Measurements from ENCODE around the gene ZNF592. TPM values are rescaled to one million over a fixed set of nuclear protein-coding genes. Genes with fewer than 3 reads are reported as not detected.

The ZNF592 gene
- total and polyA plus RNA-seq, 9 donors = 9.0 to 23.1 (median 20.3) TPM

DNA sequence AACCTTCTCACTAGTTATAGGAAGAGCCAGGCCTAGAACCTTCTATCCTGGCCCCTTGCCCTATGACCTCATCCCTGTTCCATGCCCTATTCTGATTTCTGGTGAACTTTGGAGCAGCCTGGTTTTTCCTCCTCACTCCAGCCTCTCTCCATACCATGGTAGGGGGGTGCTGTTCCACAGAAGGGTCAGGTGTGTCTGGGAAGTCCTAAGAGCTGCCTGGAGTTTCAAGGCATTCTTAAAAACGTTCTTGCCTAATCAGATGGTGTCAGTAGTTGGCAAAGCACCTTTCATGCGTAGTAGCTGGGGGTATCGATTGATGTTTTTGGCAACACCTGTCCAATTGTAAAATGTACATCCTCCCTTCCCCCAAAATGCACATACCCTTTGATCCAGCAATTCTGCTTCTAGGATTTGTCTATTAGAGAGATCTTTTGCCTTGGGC lies 52.0 kb downstream of the ZNF592 start:
- Histone ChIP-seq H3K27me3 (ENCODE audit: control insufficient read depth, insufficient read depth, low read length) (no peaks in the 10 kb centered on the region), H3K36me3 (ENCODE audit: control insufficient read depth, insufficient read depth, low read length) (peaks cover 79% of the 10 kb centered on the region)

DNA sequence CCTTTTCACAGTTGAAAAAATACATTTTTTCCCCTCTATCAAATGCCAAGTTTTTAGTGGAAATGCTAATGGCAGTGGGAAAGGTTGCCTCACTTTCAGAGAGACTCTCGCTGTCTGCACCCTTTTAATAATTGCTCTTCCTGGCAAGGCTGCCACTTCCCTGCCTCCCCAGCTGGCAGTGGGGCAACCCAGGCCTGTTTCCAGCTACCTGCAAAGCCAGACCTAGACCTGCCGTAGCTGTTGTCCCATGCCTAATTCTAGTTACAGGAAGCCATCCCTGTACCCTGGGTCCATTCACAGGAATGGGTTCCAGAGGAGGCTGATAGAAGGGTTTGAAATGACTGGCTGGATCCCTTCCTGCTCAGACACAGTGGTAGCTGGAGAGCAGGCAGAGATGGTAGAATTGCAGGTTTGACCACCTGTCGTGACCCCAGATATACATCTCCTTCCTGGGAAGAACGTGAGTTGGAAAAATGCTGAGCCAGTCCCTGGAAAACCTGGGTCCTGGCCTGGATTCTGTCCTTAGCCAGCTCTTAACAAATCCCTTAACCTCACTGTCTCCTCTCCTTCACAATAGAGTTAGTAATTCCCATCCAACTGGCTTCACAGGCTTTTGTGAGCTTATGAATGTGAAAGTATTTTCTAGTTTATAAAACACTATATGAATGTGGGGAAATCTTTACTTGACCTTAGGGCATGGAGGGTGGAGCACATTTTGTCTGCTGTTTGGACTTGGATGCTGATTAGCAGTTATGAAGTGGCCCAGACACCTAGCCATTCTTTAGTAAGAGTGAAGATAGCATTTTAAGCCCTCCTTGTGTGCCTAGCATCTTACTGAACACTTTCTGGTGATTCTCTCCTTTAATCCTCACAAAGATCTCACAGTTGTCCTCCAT lies 55.9 kb downstream of the ZNF592 start:
- H3K9me3 ChIP-seq (replicated peaks; ENCODE audit: control insufficient read depth, low read depth, low read length) = no peaks in the 10 kb centered on the region
- H3K4me1 ChIP-seq (ENCODE audit: control insufficient read depth, insufficient read depth, low read length) = no peaks in the 10 kb centered on the region
- H3K36me3 ChIP-seq (ENCODE audit: control insufficient read depth, insufficient read depth, low read length) = peaks cover 59% of the 10 kb centered on the region
- no peak overlapping the region for H3K27ac ChIP-seq (ENCODE audit: low read length)
- no peak overlapping the region for H3K4me3 ChIP-seq (ENCODE audit: low read length)
- WGBS (ENCODE audit: insufficient coverage) = 67% methylated on average over 1 of the region's 4 CpGs
- no peak for DNase-seq
- H3K27me3 ChIP-seq (ENCODE audit: control insufficient read depth, insufficient read depth, low read length) = no peaks in the 10 kb centered on the region

More for the DNA sequence above, 52.0 kb downstream of the ZNF592 start:
- no CpG with 5 or more reads among the region's 3 CpGs for WGBS (ENCODE audit: insufficient coverage)
- H3K4me1 ChIP-seq (ENCODE audit: control insufficient read depth, insufficient read depth, low read length) = no peaks in the 10 kb centered on the region
- H3K4me3 ChIP-seq (ENCODE audit: low read length) = no peak overlapping the region
- no peaks in the 10 kb centered on the region for H3K9me3 ChIP-seq (replicated peaks; ENCODE audit: control insufficient read depth, low read depth, low read length)
- no peak for DNase-seq
- no peak overlapping the region for H3K27ac ChIP-seq (ENCODE audit: low read length)

DNA sequence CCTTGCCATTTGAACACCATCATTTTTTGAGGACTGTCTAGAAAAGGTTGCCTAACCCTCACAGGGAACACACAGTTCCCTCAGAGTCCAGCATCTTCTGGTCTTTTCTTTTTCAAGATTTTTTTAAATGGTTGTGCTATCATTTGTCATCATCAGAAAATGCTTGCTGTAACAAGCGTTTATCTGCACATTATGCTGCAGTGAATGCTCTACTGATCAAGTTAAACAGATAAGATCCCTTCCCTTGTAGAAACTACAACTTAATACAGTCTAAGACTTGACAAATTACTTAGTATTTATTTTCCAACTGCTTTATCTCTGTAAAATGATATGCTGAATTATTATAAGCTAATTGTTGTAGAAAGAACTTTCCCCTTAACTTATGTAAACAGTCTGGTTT lies 56.8 kb downstream of the ZNF592 start:
- Histone ChIP-seq H3K27ac (ENCODE audit: low read length) (no peak overlapping the region), H3K9me3 (replicated peaks; ENCODE audit: control insufficient read depth, low read depth, low read length) (no peaks in the 10 kb centered on the region), H3K4me1 (ENCODE audit: control insufficient read depth, insufficient read depth, low read length) (peaks cover 7% of the 10 kb centered on the region), H3K27me3 (ENCODE audit: control insufficient read depth, insufficient read depth, low read length) (no peaks in the 10 kb centered on the region), H3K36me3 (ENCODE audit: control insufficient read depth, insufficient read depth, low read length) (peaks cover 49% of the 10 kb centered on the region), H3K4me3 (ENCODE audit: low read length) (no peak overlapping the region)
- WGBS (ENCODE audit: insufficient coverage) = no CpG with 5 or more reads among the region's 1 CpG
- DNase-seq = no peak

DNA sequence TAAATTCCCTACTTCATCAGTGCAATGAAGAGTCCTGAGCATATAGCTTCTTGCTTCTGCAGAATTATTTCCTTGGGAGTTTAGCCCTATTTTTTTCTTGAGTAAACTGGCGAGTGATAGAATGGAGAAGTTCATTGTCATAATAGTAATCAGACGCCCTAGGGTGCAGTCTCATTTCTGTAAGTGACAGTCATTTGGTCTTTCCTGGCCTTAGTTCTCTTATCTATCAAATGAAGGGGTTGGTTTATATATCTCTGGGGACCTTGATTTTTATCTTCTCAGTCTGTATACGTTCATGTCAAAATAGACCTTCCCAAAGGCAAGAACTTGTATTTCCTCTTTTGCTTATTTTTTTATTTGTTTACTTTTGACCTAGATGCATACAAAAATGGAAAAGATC lies 58.8 kb downstream of the ZNF592 start:
- no peaks in the 10 kb centered on the region for H3K9me3 ChIP-seq (replicated peaks; ENCODE audit: control insufficient read depth, low read depth, low read length)
- peaks cover 36% of the 10 kb centered on the region for H3K36me3 ChIP-seq (ENCODE audit: control insufficient read depth, insufficient read depth, low read length)
- WGBS (ENCODE audit: insufficient coverage) = no CpG with 5 or more reads among the region's 3 CpGs
- H3K27ac ChIP-seq (ENCODE audit: low read length) = no peak overlapping the region
- peaks cover 17% of the 10 kb centered on the region for H3K4me1 ChIP-seq (ENCODE audit: control insufficient read depth, insufficient read depth, low read length)
- no peak for DNase-seq
- no peaks in the 10 kb centered on the region for H3K27me3 ChIP-seq (ENCODE audit: control insufficient read depth, insufficient read depth, low read length)
- no peak overlapping the region for H3K4me3 ChIP-seq (ENCODE audit: low read length)

DNA sequence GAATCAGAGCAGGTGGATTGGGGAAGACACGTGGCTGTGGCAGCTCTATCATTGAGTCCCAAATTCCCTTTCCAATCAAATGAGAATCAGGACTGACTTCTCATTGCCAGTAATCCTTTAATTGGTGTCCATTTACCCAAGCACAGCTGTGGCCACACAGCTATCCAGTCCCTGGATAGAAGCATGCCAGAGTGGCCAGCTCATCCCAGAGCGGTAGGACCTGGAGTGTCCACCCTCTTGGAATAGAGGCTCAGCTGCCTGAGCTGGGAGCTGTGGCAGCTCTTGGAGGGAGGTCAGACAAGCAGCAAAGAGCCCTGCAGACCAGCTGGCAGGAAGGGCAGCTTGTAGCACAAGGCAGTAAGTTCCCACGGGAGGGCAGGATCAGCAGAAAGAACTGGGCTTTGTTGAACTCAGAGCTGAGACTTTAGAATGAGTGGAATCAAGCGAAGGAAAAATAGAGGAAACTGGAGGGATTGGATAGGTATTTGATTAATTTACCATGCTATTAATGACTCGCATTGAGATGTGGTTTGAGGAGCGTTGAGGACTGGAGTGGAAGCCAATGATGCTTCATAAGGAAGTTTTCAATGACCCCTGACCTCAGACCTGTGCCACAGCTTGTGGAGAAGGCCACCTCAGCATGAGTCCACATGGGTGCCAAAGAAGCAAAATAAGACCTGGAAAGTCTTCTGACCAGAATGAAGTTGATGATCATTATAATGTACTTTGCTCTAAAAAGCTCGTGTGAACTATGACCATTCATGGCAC lies 61.9 kb downstream of the ZNF592 start:
- Histone ChIP-seq H3K36me3 (ENCODE audit: control insufficient read depth, insufficient read depth, low read length) (peaks cover 8% of the 10 kb centered on the region), H3K4me3 (ENCODE audit: low read length) (no peak overlapping the region), H3K27ac (ENCODE audit: low read length) (peak overlapping the region; percentile 75), H3K27me3 (ENCODE audit: control insufficient read depth, insufficient read depth, low read length) (no peaks in the 10 kb centered on the region), H3K4me1 (ENCODE audit: control insufficient read depth, insufficient read depth, low read length) (peaks cover 17% of the 10 kb centered on the region), H3K9me3 (replicated peaks; ENCODE audit: control insufficient read depth, low read depth, low read length) (no peaks in the 10 kb centered on the region)
- WGBS (ENCODE audit: insufficient coverage) = 85% methylated on average over 7 of the region's 7 CpGs
- DNase-seq = peak; percentile 66

DNA sequence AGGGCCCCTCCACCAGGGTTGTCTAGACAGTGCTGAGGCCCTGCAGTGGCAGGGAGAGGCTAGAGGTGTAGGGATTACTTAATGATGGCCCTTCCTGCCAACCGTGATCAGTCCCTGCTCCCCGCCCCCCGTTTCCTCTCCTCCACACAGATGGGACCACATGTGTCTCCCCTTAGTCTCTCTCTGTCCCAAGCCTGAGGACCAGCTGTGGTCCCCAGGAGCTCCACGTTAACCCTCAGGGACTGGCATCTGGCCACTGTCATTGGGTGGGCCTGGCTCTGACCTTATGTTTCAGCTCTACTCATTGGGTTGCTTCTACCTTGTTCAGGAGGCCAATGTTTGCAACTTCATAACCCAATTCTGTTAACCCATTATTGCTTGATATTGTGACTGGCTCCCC lies 62.8 kb downstream of the ZNF592 start:
- 79% methylated on average over 4 of the region's 4 CpGs for WGBS (ENCODE audit: insufficient coverage)
- Histone ChIP-seq H3K27me3 (ENCODE audit: control insufficient read depth, insufficient read depth, low read length) (no peaks in the 10 kb centered on the region), H3K4me1 (ENCODE audit: control insufficient read depth, insufficient read depth, low read length) (peaks cover 17% of the 10 kb centered on the region), H3K9me3 (replicated peaks; ENCODE audit: control insufficient read depth, low read depth, low read length) (no peaks in the 10 kb centered on the region), H3K4me3 (ENCODE audit: low read length) (no peak overlapping the region), H3K27ac (ENCODE audit: low read length) (no peak overlapping the region), H3K36me3 (ENCODE audit: control insufficient read depth, insufficient read depth, low read length) (peaks cover 8% of the 10 kb centered on the region)
- no peak for DNase-seq

DNA sequence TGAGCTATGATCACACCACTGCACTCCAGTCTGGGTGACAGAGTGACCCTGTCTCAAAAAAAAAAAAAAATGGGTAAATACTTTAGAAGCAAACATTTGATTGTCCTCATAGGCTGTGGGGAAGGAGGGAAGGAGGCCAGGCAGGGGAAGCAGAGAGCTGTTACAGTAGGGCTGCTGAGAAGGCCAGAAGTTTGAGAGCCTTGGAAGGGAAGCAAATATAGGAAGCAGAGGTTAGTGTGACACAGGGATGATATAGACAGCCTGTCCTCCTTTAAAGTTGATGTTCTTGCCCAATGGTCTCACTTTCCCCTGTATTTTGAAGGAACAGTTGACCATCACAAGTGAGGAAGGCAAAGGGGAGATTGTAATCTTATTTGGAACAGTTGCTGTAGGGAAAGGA lies 63.4 kb downstream of the ZNF592 start:
- no peaks in the 10 kb centered on the region for H3K27me3 ChIP-seq (ENCODE audit: control insufficient read depth, insufficient read depth, low read length)
- peaks cover 22% of the 10 kb centered on the region for H3K4me1 ChIP-seq (ENCODE audit: control insufficient read depth, insufficient read depth, low read length)
- H3K27ac ChIP-seq (ENCODE audit: low read length) = no peak overlapping the region
- H3K36me3 ChIP-seq (ENCODE audit: control insufficient read depth, insufficient read depth, low read length) = peaks cover 8% of the 10 kb centered on the region
- no peak for DNase-seq
- H3K4me3 ChIP-seq (ENCODE audit: low read length) = no peak overlapping the region
- H3K9me3 ChIP-seq (replicated peaks; ENCODE audit: control insufficient read depth, low read depth, low read length) = no peaks in the 10 kb centered on the region

DNA sequence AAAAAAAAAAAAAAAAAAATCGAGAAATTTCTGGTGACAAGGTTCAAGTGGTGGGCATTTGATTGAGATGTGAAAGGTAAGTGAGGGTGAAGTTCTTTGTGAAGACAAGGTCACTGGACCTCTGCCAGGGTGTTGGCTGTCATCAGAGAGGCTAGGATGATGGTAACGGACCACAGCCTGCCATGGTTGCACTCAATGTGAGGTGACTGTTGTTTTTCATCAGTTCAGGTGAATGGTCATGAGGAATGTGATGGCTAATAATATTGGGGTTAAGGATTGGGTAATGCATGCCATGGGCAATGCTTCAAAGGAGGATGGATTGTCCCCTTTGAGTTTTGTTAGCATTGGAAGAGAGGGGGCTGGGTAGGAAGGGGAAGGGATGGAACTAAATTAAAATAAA lies 64.5 kb downstream of the ZNF592 start:
- DNase-seq = no peak
- Histone ChIP-seq H3K27me3 (ENCODE audit: control insufficient read depth, insufficient read depth, low read length) (peaks cover 2% of the 10 kb centered on the region), H3K27ac (ENCODE audit: low read length) (no peak overlapping the region), H3K9me3 (replicated peaks; ENCODE audit: control insufficient read depth, low read depth, low read length) (no peaks in the 10 kb centered on the region), H3K36me3 (ENCODE audit: control insufficient read depth, insufficient read depth, low read length) (peaks cover 8% of the 10 kb centered on the region), H3K4me3 (ENCODE audit: low read length) (no peak overlapping the region), H3K4me1 (ENCODE audit: control insufficient read depth, insufficient read depth, low read length) (peaks cover 29% of the 10 kb centered on the region)
- WGBS (ENCODE audit: insufficient coverage) = 100% methylated on average over 2 of the region's 2 CpGs

DNA sequence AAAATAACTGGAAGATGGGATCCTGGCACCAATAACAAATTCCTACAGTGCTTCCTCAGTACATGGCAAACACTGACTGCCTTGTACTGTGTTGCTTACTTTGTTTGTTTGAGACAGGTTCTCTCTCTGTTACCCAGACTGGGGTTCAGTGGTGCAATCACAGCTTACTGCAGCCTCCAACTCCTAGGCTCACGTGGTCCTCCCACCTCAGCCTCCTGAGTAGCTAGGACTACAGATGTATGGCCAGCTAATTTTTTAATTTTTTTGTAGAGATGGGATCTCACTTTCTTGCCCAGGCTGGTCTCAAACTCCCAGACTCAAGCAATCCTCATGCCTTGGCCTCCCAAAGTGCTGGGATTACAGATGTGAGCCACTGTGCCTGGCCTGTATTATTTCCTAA lies 65.0 kb downstream of the ZNF592 start:
- Histone ChIP-seq H3K27me3 (ENCODE audit: control insufficient read depth, insufficient read depth, low read length) (peaks cover 2% of the 10 kb centered on the region), H3K4me1 (ENCODE audit: control insufficient read depth, insufficient read depth, low read length) (peaks cover 34% of the 10 kb centered on the region), H3K27ac (ENCODE audit: low read length) (no peak overlapping the region), H3K4me3 (ENCODE audit: low read length) (no peak overlapping the region), H3K36me3 (ENCODE audit: control insufficient read depth, insufficient read depth, low read length) (peaks cover 8% of the 10 kb centered on the region), H3K9me3 (replicated peaks; ENCODE audit: control insufficient read depth, low read depth, low read length) (no peaks in the 10 kb centered on the region)
- DNase-seq = no peak
- WGBS (ENCODE audit: insufficient coverage) = no CpG with 5 or more reads among the region's 1 CpG

DNA sequence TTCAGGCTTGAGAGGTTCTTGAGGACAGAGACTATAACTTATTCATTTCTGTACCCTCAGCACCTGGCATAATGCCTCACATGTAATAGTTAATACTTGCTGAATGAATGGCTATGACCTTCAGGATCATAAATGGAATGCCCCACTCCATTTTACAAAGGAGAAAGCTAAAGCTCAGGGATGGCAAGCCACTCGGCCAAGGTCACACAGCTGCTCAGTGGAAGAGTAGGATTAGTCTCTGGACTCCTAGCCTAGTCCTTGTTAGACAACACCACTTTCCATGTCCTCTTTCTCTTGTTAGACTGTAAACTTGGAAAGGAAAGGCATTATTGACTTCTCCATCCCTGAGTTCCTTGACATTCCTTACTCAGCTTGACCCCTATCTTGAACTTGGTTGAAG lies 65.5 kb downstream of the ZNF592 start:
- Histone ChIP-seq H3K4me1 (ENCODE audit: control insufficient read depth, insufficient read depth, low read length) (peaks cover 39% of the 10 kb centered on the region), H3K27me3 (ENCODE audit: control insufficient read depth, insufficient read depth, low read length) (peaks cover 2% of the 10 kb centered on the region), H3K4me3 (ENCODE audit: low read length) (no peak overlapping the region), H3K36me3 (ENCODE audit: control insufficient read depth, insufficient read depth, low read length) (peaks cover 6% of the 10 kb centered on the region), H3K27ac (ENCODE audit: low read length) (no peak overlapping the region), H3K9me3 (replicated peaks; ENCODE audit: control insufficient read depth, low read depth, low read length) (no peaks in the 10 kb centered on the region)
- DNase-seq = no peak
- WGBS (ENCODE audit: insufficient coverage) = no CpG with 5 or more reads among the region's 1 CpG

Measured in muscle of leg (tissue), 11 donors.